Common myeloid progenitor, CD34-positive (primary cell): Measurements from ENCODE around the gene INMT.

Experiments used
- CTCF ChIA-PET: fragments of 350-600 bp; sonication (Branson Sonifier 250); formaldehyde crosslinking; loops from one replicate; lab custom pipeline; 2021; ENCODE audit warnings: antibody characterized with exemption; lab: Charles Lee
- POLR2A ChIA-PET: fragments of 350-600 bp; sonication (Branson Sonifier 250); formaldehyde crosslinking; loops from one replicate; lab custom pipeline; 2021; ENCODE audit warnings: antibody characterized with exemption; lab: Charles Lee
- DNase-seq, 3 donors: peaks; one replicate each; pipeline versions ENCODE4 v3.0.0 to v3.0.0-alpha.2; 2013
- H3K27ac ChIP-seq, 2 experiments: 1 replicate in 1 of 2; 2 replicates in 1 of 2; pipeline ENCODE4 v1.7.0; 2013; ENCODE audit warnings: inconsistent platforms in 2 of 2, low read length in 2 of 2, mild to moderate bottlenecking in 2 of 2, low read depth in 1 of 2, moderate library complexity in 1 of 2; ENCODE audit not compliant: severe bottlenecking in 2 of 2, insufficient read depth in 1 of 2, poor library complexity in 1 of 2
- H3K27me3 ChIP-seq, 5 experiments: replicated peaks in 2 of 5; 1 replicate in 3 of 5; 2 replicates in 2 of 5; pipeline versions ENCODE4 v1.6.1 to v1.7.0; 2013; ENCODE audit warnings: low read length in 4 of 5, mild to moderate bottlenecking in 2 of 5, moderate library complexity in 2 of 5, inconsistent platforms in 1 of 5; ENCODE audit not compliant: insufficient read depth in 5 of 5, control insufficient read depth in 4 of 5
- H3K36me3 ChIP-seq, 4 experiments: 1 replicate in 2 of 4; 2 replicates in 2 of 4; pipeline versions ENCODE4 v1.6.1 to v1.7.0; 2013; ENCODE audit warnings: low read length in 3 of 4, control low read depth in 1 of 4, mild to moderate bottlenecking in 1 of 4; ENCODE audit not compliant: control insufficient read depth in 4 of 4, insufficient read depth in 4 of 4
- H3K4me1 ChIP-seq, 4 experiments: 1 replicate in 3 of 4; 2 replicates in 1 of 4; pipeline versions ENCODE4 v1.6.1 to v1.7.1; 2013; ENCODE audit warnings: low read length in 3 of 4, mild to moderate bottlenecking in 3 of 4, control low read depth in 1 of 4, inconsistent platforms in 1 of 4, moderate library complexity in 1 of 4; ENCODE audit not compliant: control insufficient read depth in 4 of 4, insufficient read depth in 4 of 4; ENCODE audit errors: control extremely low read depth in 1 of 4
- H3K4me3 ChIP-seq, 7 experiments: 1 replicate in 4 of 7; 2 replicates in 3 of 7; pipeline versions ENCODE4 v1.5.1 to v1.7.0; 2013; ENCODE audit warnings: mild to moderate bottlenecking in 7 of 7, low read length in 6 of 7, moderate library complexity in 6 of 7, inconsistent platforms in 2 of 7, low read depth in 2 of 7, control low read depth in 1 of 7; ENCODE audit not compliant: insufficient read depth in 4 of 7, control insufficient read depth in 1 of 7; ENCODE audit errors: extremely low read depth in 1 of 7
- H3K9me3 ChIP-seq, 5 experiments: 1 replicate in 4 of 5; 2 replicates in 1 of 5; pipeline versions ENCODE4 v1.6.1 to v1.7.1; 2013; ENCODE audit warnings: low read length in 4 of 5, mild to moderate bottlenecking in 2 of 5, inconsistent platforms in 1 of 5, low read depth in 1 of 5, moderate library complexity in 1 of 5; ENCODE audit not compliant: control insufficient read depth in 4 of 5, insufficient read depth in 2 of 5; ENCODE audit errors: control extremely low read depth in 1 of 5
- WGBS: methylation state at CpG from one replicate; pipeline ENCODE4 v1.1.5; 2013; ENCODE audit not compliant: insufficient coverage; 5-methylcytosine and 5-hydroxymethylcytosine counted together

The INMT gene

GRCh38 chr7:30799206-30799975, 47.5 kb downstream of the INMT start:
- Histone ChIP-seq H3K36me3 (no peaks in the 10 kb centered on the region), H3K4me1 (peaks cover 0 to 14% (median 7%) of the 10 kb centered on the region in 4 experiments), H3K27ac (no peak overlapping the region), H3K9me3 (no peaks in the 10 kb centered on the region), H3K4me3 (no peak overlapping the region), H3K27me3 (no peaks in the 10 kb centered on the region)
- no peak for DNase-seq
- WGBS = 100% methylated on average over 2 of the region's 2 CpGs
- ChIA-PET POLR2A (no interaction called here), CTCF (interaction anchor here (0.7 to 2.4 kb wide), 10 partner anchors 9 to 330 kb away, joined by 3 to 12 read pairs (median 3); no protein-coding TSS in a partner anchor)

- ChIA-PET CTCF (interaction anchor here (0.7 to 2.4 kb wide), 10 partner anchors 9 to 330 kb away, joined by 3 to 12 read pairs (median 3); no protein-coding TSS in a partner anchor), POLR2A (no interaction called here)
- H3K9me3 ChIP-seq = no peaks in the 10 kb centered on the region
- DNase-seq = no peak
- 95% methylated on average over 5 of the region's 5 CpGs for WGBS
- H3K27ac ChIP-seq = no peak overlapping the region
- no peak overlapping the region for H3K4me3 ChIP-seq
- peaks cover 0 to 14% (median 7%) of the 10 kb centered on the region in 4 experiments for H3K4me1 ChIP-seq
- H3K27me3 ChIP-seq = no peaks in the 10 kb centered on the region
- no peaks in the 10 kb centered on the region for H3K36me3 ChIP-seq
Observed at GRCh38 chr7:30799976-30800661, 48.2 kb downstream of the INMT start.

- ChIA-PET CTCF (interaction anchor here (0.6 to 2.1 kb wide), 13 partner anchors 10 to 333 kb away, joined by 3 to 16 read pairs (median 3); no protein-coding TSS in a partner anchor), POLR2A (no interaction called here)
- Histone ChIP-seq H3K4me3 (no peak overlapping the region), H3K4me1 (peaks cover 0 to 13% (median 7%) of the 10 kb centered on the region in 4 experiments), H3K27me3 (no peaks in the 10 kb centered on the region), H3K36me3 (no peaks in the 10 kb centered on the region), H3K27ac (no peak overlapping the region), H3K9me3 (no peaks in the 10 kb centered on the region)
- WGBS = 0% methylated on average over 2 of the region's 6 CpGs
- DNase-seq = peak; percentile 48 to 80 (median 75)
Observed at GRCh38 chr7:30800785-30801252, 48.9 kb downstream of the INMT start.

- Histone ChIP-seq H3K4me3 (no peak overlapping the region), H3K4me1 (no peaks in the 10 kb centered on the region), H3K27me3 (no peaks in the 10 kb centered on the region), H3K9me3 (no peaks in the 10 kb centered on the region), H3K36me3 (no peaks in the 10 kb centered on the region), H3K27ac (no peak overlapping the region)
- POLR2A ChIA-PET = no interaction called here
- WGBS = 85% methylated on average over 3 of the region's 4 CpGs
- DNase-seq = no peak
- CTCF ChIA-PET = interaction anchor here (1.0 kb wide), 1 partner anchor 173 kb away, joined by 3 read pairs; no protein-coding TSS in a partner anchor
Observed at GRCh38 chr7:30802812-30803211, 50.9 kb downstream of the INMT start.

GRCh38 chr7:30804078-30804661, 52.2 kb downstream of the INMT start:
- CTCF ChIA-PET = interaction anchor here (1.0 to 1.1 kb wide), 2 partner anchors 316 to 318 kb away, joined by 3 to 7 read pairs; no protein-coding TSS in a partner anchor
- Histone ChIP-seq H3K9me3 (no peaks in the 10 kb centered on the region), H3K4me1 (no peaks in the 10 kb centered on the region), H3K36me3 (no peaks in the 10 kb centered on the region), H3K27ac (no peak overlapping the region), H3K27me3 (no peaks in the 10 kb centered on the region), H3K4me3 (no peak overlapping the region)
- 93% methylated on average over 2 of the region's 3 CpGs for WGBS
- no peak for DNase-seq
- POLR2A ChIA-PET = no interaction called here

GRCh38 chr7:30805081-30805691, 53.3 kb downstream of the INMT start:
- no peak overlapping the region for H3K27ac ChIP-seq
- no peaks in the 10 kb centered on the region for H3K4me1 ChIP-seq
- CTCF ChIA-PET = interaction anchor here (1.9 kb wide), 1 partner anchor 169 kb away, joined by 6 read pairs; no protein-coding TSS in a partner anchor
- POLR2A ChIA-PET = no interaction called here
- no peak for DNase-seq
- H3K27me3 ChIP-seq = no peaks in the 10 kb centered on the region
- 96% methylated on average over 9 of the region's 9 CpGs for WGBS
- no peaks in the 10 kb centered on the region for H3K36me3 ChIP-seq
- no peak overlapping the region for H3K4me3 ChIP-seq
- H3K9me3 ChIP-seq = no peaks in the 10 kb centered on the region
